ENCODE results near the gene SMURF2.
"Not testable (repeated sequence)": the region's sequence is repeated elsewhere in the genome, so short reads cannot be mapped to it uniquely, and the experiment has no call there.

SMURF2 gene

GRCh38 chr17:64583038-64583437, 79.1 kb downstream of the SMURF2 start:
- DNase-seq = no peak

- DNase-seq = no peak
Measured at GRCh38 chr17:64580384-64581315, 81.5 kb downstream of the SMURF2 start.

- DNase-seq = no peak
Measured at GRCh38 chr17:64579917-64580316, 82.2 kb downstream of the SMURF2 start.

- not testable (repeated sequence) for DNase-seq
Measured at GRCh38 chr17:64577025-64577424, 85.1 kb downstream of the SMURF2 start.

- DNase-seq = no peak
Measured at GRCh38 chr17:64575431-64575830, 86.7 kb downstream of the SMURF2 start.

GRCh38 chr17:64574646-64575045, 87.5 kb downstream of the SMURF2 start:
- DNase-seq = no peak

GRCh38 chr17:64573214-64573613, 88.9 kb downstream of the SMURF2 start:
- no peak for DNase-seq

- DNase-seq = no peak
Measured at GRCh38 chr17:64572682-64573154, 89.4 kb downstream of the SMURF2 start.

- no peak for DNase-seq
Measured at GRCh38 chr17:64571746-64572145, 90.4 kb downstream of the SMURF2 start.

- no peak for DNase-seq
Measured at GRCh38 chr17:64565563-64565962, 96.5 kb downstream of the SMURF2 start.

- DNase-seq = no peak
Measured at GRCh38 chr17:64564098-64564497, 98.0 kb downstream of the SMURF2 start.

GRCh38 chr17:64555281-64555680, 106.8 kb downstream of the SMURF2 start:
- no peak for DNase-seq

GRCh38 chr17:64554028-64554637, 108.0 kb downstream of the SMURF2 start:
- no peak for DNase-seq

- DNase-seq = no peak
Measured at GRCh38 chr17:64551461-64551860, 110.6 kb downstream of the SMURF2 start.

GRCh38 chr17:64547319-64547718, 114.8 kb downstream of the SMURF2 start:
- no peak for DNase-seq

- no peak for DNase-seq
Measured at GRCh38 chr17:64546716-64547115, 115.4 kb downstream of the SMURF2 start.

GRCh38 chr17:64544742-64545141, 117.4 kb downstream of the SMURF2 start:
- DNase-seq = no peak

- DNase-seq = no peak
Measured at GRCh38 chr17:64540118-64540776, 121.9 kb downstream of the SMURF2 start.

- no peak for DNase-seq
Measured at GRCh38 chr17:64538508-64539130, 123.5 kb downstream of the SMURF2 start.

- DNase-seq = no peak
Measured at GRCh38 chr17:64537488-64537887, 124.6 kb downstream of the SMURF2 start.

GRCh38 chr17:64536913-64537312, 125.2 kb downstream of the SMURF2 start:
- no peak for DNase-seq

GRCh38 chr17:64535357-64535756, 126.8 kb downstream of the SMURF2 start:
- no peak for DNase-seq

- DNase-seq = no peak
Measured at GRCh38 chr17:64534187-64534586, 127.9 kb downstream of the SMURF2 start.
